Body of pancreas (tissue), 4 donors: ENCODE measurements around the gene PAPPA2. TPM values are rescaled to one million over a fixed set of nuclear protein-coding genes. Genes with fewer than 3 reads are reported as not detected.

Experiments used
- ATAC-seq: fragments of 150-250 bp; one replicate; pipeline ENCODE4 v1.9.1; 2016
- DNase-seq, 4 donors: peaks; one replicate each; pipeline ENCODE4 v3.0.0-alpha.2; 2019
- H3K27ac ChIP-seq, 4 donors: fragments of 200-600 bp; sonication (generic); 1 replicate in 3 of 4; 2 replicates in 1 of 4; pipeline versions ENCODE4 v1.5.1 to v1.6.1; 2016 to 2019; ENCODE audit warnings: mild to moderate bottlenecking in 1 of 4, mixed read lengths in 1 of 4, moderate library complexity in 1 of 4
- H3K27me3 ChIP-seq, 2 donors: fragments of 200-600 bp; sonication (generic); one replicate each; pipeline ENCODE4 v1.6.0; 2016; ENCODE audit warnings: mild to moderate bottlenecking in 1 of 2
- H3K36me3 ChIP-seq, 2 donors: fragments of 200-600 bp; sonication (generic); replicated peaks in 1 of 2; 2 replicates each; pipeline ENCODE4 v1.5.1; 2016; ENCODE audit warnings: low read depth in 2 of 2; ENCODE audit not compliant: insufficient read depth in 1 of 2
- H3K4me1 ChIP-seq: fragments of 200-600 bp; sonication (generic); one replicate; pipeline ENCODE4 v1.6.0; 2016
- H3K4me3 ChIP-seq, 2 donors: fragments of 200-600 bp; sonication (generic); 1 replicate in 1 of 2; 2 replicates in 1 of 2; pipeline ENCODE4 v1.5.1; 2016 to 2019
- H3K9me3 ChIP-seq, 3 donors: fragments of 200-600 bp; sonication (generic); 1 replicate in 2 of 3; 2 replicates in 1 of 3; pipeline ENCODE4 v1.5.1; 2016
- POLR2A ChIP-seq, 3 donors: fragments of 450-650 bp; IDR thresholded peaks; one replicate each; pipeline ENCODE4 v1.6.1; 2016; ENCODE audit warnings: antibody characterized with exemption in 3 of 3, mild to moderate bottlenecking in 2 of 3
- WGBS, 2 donors: methylation state at CpG; one replicate each; pipeline ENCODE4 v1.1.5; 2017; 5-methylcytosine and 5-hydroxymethylcytosine counted together
- intact Hi-C: fragments of 100-400 bp; cut with DNase I; formaldehyde crosslinking; loops from one replicate; pipeline ENCODE4 v1.15.1; 2023
- total RNA-seq, 2 donors: library from RNA; depleted of rRNA; stranded (reverse); fragments of >200 nt; gene quantifications; one replicate each; pipeline ENCODE4 v1.1.0, GENCODE V29; 2016
- TF ChIP-seq, protein P1 (sequence below), 7 experiments: fragments of 450-650 bp in 4 of 7; fragments of 200-600 bp in 3 of 7; sonication (generic) in 3 of 7; IDR thresholded peaks; one replicate each; pipeline ENCODE4 v1.5.1; 2016 to 2019; ENCODE audit warnings: antibody characterized with exemption in 7 of 7

PAPPA2 gene
- total RNA-seq, 2 donors from 2014 or later: under 0.01 to 5.4 TPM

- 88 to 90% methylated on average over 3 of the region's 3 CpGs for WGBS, 2 donors
- ATAC-seq: no peak
- H3K27me3 ChIP-seq: no peaks in the 10 kb centered on the region
Observed at GRCh38 chr1:176852124-176852523, 389.1 kb downstream of the PAPPA2 start.

GRCh38 chr1:176853503-176853902, 390.5 kb downstream of the PAPPA2 start:
- no peak for TF ChIP-seq POLR2A (IDR thresholded peaks at IDR 0.05)
- TF ChIP-seq, protein P1, sequence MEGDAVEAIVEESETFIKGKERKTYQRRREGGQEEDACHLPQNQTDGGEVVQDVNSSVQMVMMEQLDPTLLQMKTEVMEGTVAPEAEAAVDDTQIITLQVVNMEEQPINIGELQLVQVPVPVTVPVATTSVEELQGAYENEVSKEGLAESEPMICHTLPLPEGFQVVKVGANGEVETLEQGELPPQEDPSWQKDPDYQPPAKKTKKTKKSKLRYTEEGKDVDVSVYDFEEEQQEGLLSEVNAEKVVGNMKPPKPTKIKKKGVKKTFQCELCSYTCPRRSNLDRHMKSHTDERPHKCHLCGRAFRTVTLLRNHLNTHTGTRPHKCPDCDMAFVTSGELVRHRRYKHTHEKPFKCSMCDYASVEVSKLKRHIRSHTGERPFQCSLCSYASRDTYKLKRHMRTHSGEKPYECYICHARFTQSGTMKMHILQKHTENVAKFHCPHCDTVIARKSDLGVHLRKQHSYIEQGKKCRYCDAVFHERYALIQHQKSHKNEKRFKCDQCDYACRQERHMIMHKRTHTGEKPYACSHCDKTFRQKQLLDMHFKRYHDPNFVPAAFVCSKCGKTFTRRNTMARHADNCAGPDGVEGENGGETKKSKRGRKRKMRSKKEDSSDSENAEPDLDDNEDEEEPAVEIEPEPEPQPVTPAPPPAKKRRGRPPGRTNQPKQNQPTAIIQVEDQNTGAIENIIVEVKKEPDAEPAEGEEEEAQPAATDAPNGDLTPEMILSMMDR (IDR thresholded peaks at IDR 0.05): no peak
- Histone ChIP-seq H3K4me3 (no peak overlapping the region), H3K27me3 (no peaks in the 10 kb centered on the region), H3K27ac (no peak overlapping the region), H3K4me1 (peaks cover 13% of the 10 kb centered on the region), H3K9me3 (no peaks in the 10 kb centered on the region), H3K36me3 (no peaks in the 10 kb centered on the region)
- intact Hi-C loops: no loop called here
- no peak for DNase-seq
- WGBS, 2 donors: 57 to 78% methylated on average over 3 of the region's 3 CpGs
- no peak for ATAC-seq

More at GRCh38 chr1:176852124-176852523, 389.1 kb downstream of the PAPPA2 start:
- no peak for DNase-seq
- H3K4me1 ChIP-seq: peaks cover 13% of the 10 kb centered on the region
- intact Hi-C loops: no loop called here
- H3K27ac ChIP-seq: no peak overlapping the region
- no peak for TF ChIP-seq POLR2A (IDR thresholded peaks at IDR 0.05)
- TF ChIP-seq, protein P1 (IDR thresholded peaks at IDR 0.05): no peak
- H3K4me3 ChIP-seq: no peak overlapping the region
- no peaks in the 10 kb centered on the region for H3K36me3 ChIP-seq
- H3K9me3 ChIP-seq: no peaks in the 10 kb centered on the region

- no peak for ATAC-seq
- DNase-seq: no peak
- H3K4me1 ChIP-seq: peaks cover 13% of the 10 kb centered on the region
- intact Hi-C loops: no loop called here
- no peaks in the 10 kb centered on the region for H3K36me3 ChIP-seq
- H3K9me3 ChIP-seq: no peaks in the 10 kb centered on the region
- 86 to 92% methylated on average over 4 of the region's 4 CpGs for WGBS, 2 donors
- no peak overlapping the region for H3K27ac ChIP-seq
- H3K27me3 ChIP-seq: no peaks in the 10 kb centered on the region
- no peak overlapping the region for H3K4me3 ChIP-seq
- TF ChIP-seq POLR2A (IDR thresholded peaks at IDR 0.05): no peak
- TF ChIP-seq, protein P1 (IDR thresholded peaks at IDR 0.05): no peak
Observed at GRCh38 chr1:176854121-176854520, 391.1 kb downstream of the PAPPA2 start.

DNA sequence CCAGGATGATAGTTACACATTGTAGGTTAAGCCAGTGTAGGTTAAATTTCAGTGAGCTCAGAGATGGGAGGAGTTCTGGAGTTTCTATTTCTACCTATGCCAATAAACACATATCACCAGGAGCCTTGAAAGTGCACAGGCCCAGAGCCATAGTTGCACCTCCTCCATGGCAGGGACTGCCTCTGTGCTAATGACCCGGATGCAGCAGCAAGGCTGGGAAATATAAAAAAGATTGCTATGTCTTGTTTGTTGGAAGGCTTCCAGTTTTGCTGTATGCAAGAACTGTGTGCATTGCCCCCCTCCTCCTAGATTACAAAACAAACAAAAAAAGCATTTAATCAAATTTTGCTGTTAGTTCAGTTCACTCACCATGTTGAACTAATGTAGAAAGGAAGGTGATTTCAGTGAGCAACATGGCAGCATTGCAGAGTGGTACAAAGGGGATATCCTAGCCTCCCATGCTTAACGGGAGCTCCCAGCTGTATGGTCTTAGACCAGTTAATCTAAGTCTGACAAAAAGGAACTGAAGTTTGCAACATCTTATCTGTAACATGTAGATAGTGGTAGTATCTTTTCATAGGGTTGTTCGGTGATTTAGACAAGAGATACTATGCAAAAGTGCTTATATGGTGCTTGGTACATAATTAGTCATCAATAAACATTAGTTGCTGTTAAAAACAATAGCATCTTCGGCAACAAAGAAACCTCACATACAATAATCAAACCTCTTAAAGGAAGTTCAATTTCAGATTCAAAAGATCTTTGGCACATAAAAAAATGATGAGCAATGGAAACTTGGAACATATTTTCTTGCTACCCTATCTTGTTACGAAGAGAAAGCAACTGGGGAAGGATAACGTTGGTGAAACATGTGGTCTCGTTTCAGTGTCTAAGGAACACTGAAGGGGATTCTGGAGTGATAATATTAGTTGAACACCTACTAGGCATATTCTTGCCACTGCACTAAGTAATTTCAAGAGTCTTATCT, 392.1 kb downstream of the PAPPA2 start:
- Histone ChIP-seq H3K36me3 (no peaks in the 10 kb centered on the region), H3K27ac (no peak overlapping the region), H3K27me3 (no peaks in the 10 kb centered on the region), H3K4me3 (no peak overlapping the region), H3K9me3 (no peaks in the 10 kb centered on the region), H3K4me1 (peaks cover 13% of the 10 kb centered on the region)
- DNase-seq: peak; percentile 29 to 61 (median 58)
- TF ChIP-seq, protein P1 (IDR thresholded peaks at IDR 0.05): no peak
- no peak for TF ChIP-seq POLR2A (IDR thresholded peaks at IDR 0.05)
- intact Hi-C loops: no loop called here
- ATAC-seq: peak; percentile 71
- WGBS, 2 donors: 56 to 62% methylated on average over 7 of the region's 7 CpGs
